C4-2B (cell line): ENCODE data around the gene PSTPIP2.
A peak's percentile ranks its signal among the peaks of the same experiment; 100 is the strongest.

Source experiments
- ZFX ChIP-seq: fragments of 450-650 bp; IDR thresholded peaks from 2 replicates; pipeline ENCODE4 v1.6.1; 2017
- TF ChIP-seq, protein P1 (sequence below): fragments of 450-650 bp; conservative IDR thresholded peaks from 2 replicates; pipeline ENCODE4 v1.5.1; 2017; ENCODE audit warnings: mild to moderate bottlenecking

GRCh38 chr18:46097431-46097800 lies 25.4 kb upstream of the PSTPIP2 start:
- TF ChIP-seq, protein P1, sequence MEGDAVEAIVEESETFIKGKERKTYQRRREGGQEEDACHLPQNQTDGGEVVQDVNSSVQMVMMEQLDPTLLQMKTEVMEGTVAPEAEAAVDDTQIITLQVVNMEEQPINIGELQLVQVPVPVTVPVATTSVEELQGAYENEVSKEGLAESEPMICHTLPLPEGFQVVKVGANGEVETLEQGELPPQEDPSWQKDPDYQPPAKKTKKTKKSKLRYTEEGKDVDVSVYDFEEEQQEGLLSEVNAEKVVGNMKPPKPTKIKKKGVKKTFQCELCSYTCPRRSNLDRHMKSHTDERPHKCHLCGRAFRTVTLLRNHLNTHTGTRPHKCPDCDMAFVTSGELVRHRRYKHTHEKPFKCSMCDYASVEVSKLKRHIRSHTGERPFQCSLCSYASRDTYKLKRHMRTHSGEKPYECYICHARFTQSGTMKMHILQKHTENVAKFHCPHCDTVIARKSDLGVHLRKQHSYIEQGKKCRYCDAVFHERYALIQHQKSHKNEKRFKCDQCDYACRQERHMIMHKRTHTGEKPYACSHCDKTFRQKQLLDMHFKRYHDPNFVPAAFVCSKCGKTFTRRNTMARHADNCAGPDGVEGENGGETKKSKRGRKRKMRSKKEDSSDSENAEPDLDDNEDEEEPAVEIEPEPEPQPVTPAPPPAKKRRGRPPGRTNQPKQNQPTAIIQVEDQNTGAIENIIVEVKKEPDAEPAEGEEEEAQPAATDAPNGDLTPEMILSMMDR, result no peak
- TF ChIP-seq ZFX, result 0 out of 2 replicates have a peak, but pooled peaks have one; percentile 41
